HEK293 (cell line): ENCODE results near the gene COL1A2.

Experiments
- BCL11A ChIP-seq: fragments of 450-650 bp; formaldehyde crosslinking; IDR thresholded peaks from 2 replicates; pipeline ENCODE4 v1.5.1; 2016; ENCODE audit warnings: low read depth, missing biosample characterization, missing genetic modification characterization
- CTCF ChIP-seq: fragments of 450-650 bp; formaldehyde crosslinking; IDR thresholded peaks from 2 replicates; pipeline ENCODE4 v1.5.1; 2016; ENCODE audit warnings: missing biosample characterization, missing genetic modification characterization
- PATZ1 ChIP-seq: fragments of 450-650 bp; formaldehyde crosslinking; IDR thresholded peaks from 2 replicates; pipeline ENCODE4 v1.5.1; 2016; ENCODE audit warnings: missing biosample characterization, missing genetic modification characterization
- ZNF112 ChIP-seq: fragments of 450-650 bp; formaldehyde crosslinking; IDR thresholded peaks from 2 replicates; pipeline ENCODE4 v1.5.0; 2017; ENCODE audit warnings: missing biosample characterization, missing genetic modification characterization
- ZNF654 ChIP-seq: fragments of 450-650 bp; formaldehyde crosslinking; IDR thresholded peaks from 2 replicates; pipeline ENCODE4 v1.5.1; 2016; ENCODE audit warnings: low read depth, missing biosample characterization, missing genetic modification characterization

- no peak for TF ChIP-seq CTCF (tag by site-specific recombination)
- no peak for TF ChIP-seq PATZ1 (tag by site-specific recombination)
- no peak for TF ChIP-seq ZNF112 (tag by site-specific recombination)
- no peak for TF ChIP-seq BCL11A
- no peak for TF ChIP-seq ZNF654 (tag by site-specific recombination)
Observed at GRCh38 chr7:94451187-94451586, 56.5 kb downstream of the COL1A2 start.
